Activated CD4-positive, alpha-beta T cell treated with anti-CD3 and anti-CD28 coated beads for 4 hours (primary cell): ENCODE results near the gene TUBB2A.
"Not testable (repeated sequence)": the region's sequence is repeated elsewhere in the genome, so short reads cannot be mapped to it uniquely, and the experiment has no call there.

Experiments used
- DNase-seq, 2 donors: peaks; one replicate each; pipeline ENCODE4 v3.0.0-alpha.2; 2020

Gene TUBB2A

GRCh38 chr6:3179945-3180344 lies 22.6 kb upstream of the TUBB2A start:
- DNase-seq, result not testable (repeated sequence)

- DNase-seq, result not testable (repeated sequence)
Observed at GRCh38 chr6:3178666-3179065, 21.3 kb upstream of the TUBB2A start.

- DNase-seq, result peak; percentile 44 to 48
Observed at GRCh38 chr6:3176562-3177355, 19.4 kb upstream of the TUBB2A start.

- DNase-seq, result no peak
Observed at GRCh38 chr6:3175715-3176402, 18.5 kb upstream of the TUBB2A start.

- DNase-seq, result not testable (repeated sequence)
Observed at GRCh38 chr6:3173636-3174089, 16.3 kb upstream of the TUBB2A start.

GRCh38 chr6:3172789-3173188 lies 15.4 kb upstream of the TUBB2A start:
- not testable (repeated sequence) for DNase-seq

- DNase-seq, result not testable (repeated sequence)
Observed at GRCh38 chr6:3171313-3172175, 14.2 kb upstream of the TUBB2A start.

GRCh38 chr6:3170676-3171075 lies 13.3 kb upstream of the TUBB2A start:
- not testable (repeated sequence) for DNase-seq

- not testable (repeated sequence) for DNase-seq
Observed at GRCh38 chr6:3168046-3168445, 10.7 kb upstream of the TUBB2A start.

GRCh38 chr6:3166535-3167225 lies 9.3 kb upstream of the TUBB2A start:
- not testable (repeated sequence) for DNase-seq

GRCh38 chr6:3165631-3166534 lies 8.5 kb upstream of the TUBB2A start:
- no peak for DNase-seq

GRCh38 chr6:3164388-3164787 lies 7.0 kb upstream of the TUBB2A start:
- DNase-seq, result no peak

- DNase-seq, result no peak
Observed at GRCh38 chr6:3163248-3163594, 5.9 kb upstream of the TUBB2A start.

GRCh38 chr6:3162565-3163247 lies 5.4 kb upstream of the TUBB2A start:
- DNase-seq, result peak; percentile 38 to 42

GRCh38 chr6:3162067-3162497 lies 4.7 kb upstream of the TUBB2A start:
- no peak for DNase-seq

- peak; percentile 68 to 77 for DNase-seq
Observed at GRCh38 chr6:3159805-3160781, 2.7 kb upstream of the TUBB2A start.

- peak in 1 of 2 donors; percentile 12 for DNase-seq
Observed at GRCh38 chr6:3156184-3157130, 887 bp downstream of the TUBB2A start.

- DNase-seq, result not testable (repeated sequence)
Observed at GRCh38 chr6:3155416-3155815, 1.9 kb downstream of the TUBB2A start.
